Uterus (tissue), 4 donors: ENCODE measurements around the gene KCNH8. TPM values are rescaled to one million over a fixed set of nuclear protein-coding genes. Genes with fewer than 3 reads are reported as not detected.

Source experiments
- DNase-seq, 2 donors: peaks; one replicate each; pipeline ENCODE4 v3.0.0-alpha.2; 2019 to 2020
- H3K27ac ChIP-seq, 2 donors: fragments of 200-600 bp; sonication (generic); 1 replicate in 1 of 2; 2 replicates in 1 of 2; pipeline ENCODE4 v1.5.1; 2016 to 2018
- H3K27me3 ChIP-seq, 2 donors: fragments of 200-600 bp; sonication (generic); one replicate each; pipeline ENCODE4 v1.5.1; 2018 to 2019; ENCODE audit warnings: control low read depth in 1 of 2
- H3K36me3 ChIP-seq, 2 donors: fragments of 200-600 bp; sonication (generic); one replicate each; pipeline ENCODE4 v1.5.1; 2019; ENCODE audit warnings: control low read depth in 1 of 2
- H3K4me1 ChIP-seq, 2 donors: fragments of 200-600 bp; sonication (generic); one replicate each; pipeline ENCODE4 v1.5.1; 2018 to 2019; ENCODE audit warnings: control low read depth in 1 of 2
- H3K4me3 ChIP-seq, 2 donors: fragments of 200-600 bp; sonication (generic); 1 replicate in 1 of 2; 2 replicates in 1 of 2; pipeline ENCODE4 v1.5.1; 2018 to 2019; ENCODE audit warnings: mild to moderate bottlenecking in 1 of 2
- H3K9me3 ChIP-seq, 2 donors: fragments of 200-600 bp; sonication (generic); one replicate each; pipeline ENCODE4 v1.5.1; 2019; ENCODE audit warnings: control low read depth in 1 of 2
- POLR2A ChIP-seq, 2 donors: fragments of 450-650 bp; IDR thresholded peaks; one replicate each; pipeline ENCODE4 v1.6.1; 2016; ENCODE audit warnings: antibody characterized with exemption in 2 of 2, mild to moderate bottlenecking in 1 of 2, moderate library complexity in 1 of 2
- intact Hi-C: fragments of 100-400 bp; cut with DNase I; formaldehyde crosslinking; loops from one replicate; pipeline ENCODE4 v1.15.1; 2023; ENCODE audit warnings: low total_unique reads
- total RNA-seq, 4 donors: library from RNA; depleted of rRNA in 3 of 4; stranded (reverse); fragments of >200 nt in 3 of 4; gene quantifications; one replicate each; pipeline versions ENCODE4 v1.1.0 to v1.2.4, GENCODE V29; 2014 to 2023
- TF ChIP-seq, protein P1 (sequence below), 4 experiments: fragments of 200-600 bp in 2 of 4; fragments of 450-650 bp in 2 of 4; sonication (generic) in 2 of 4; IDR thresholded peaks; one replicate each; pipeline ENCODE4 v1.5.1; 2016 to 2019; ENCODE audit warnings: antibody characterized with exemption in 4 of 4, mild to moderate bottlenecking in 2 of 4, moderate library complexity in 1 of 4
- donor health status: DM: yes; HTN: yes; CAD: no.

The KCNH8 gene
- total RNA-seq, 4 donors from 2014 or later: 0.26 to 1.5 (median 0.49) TPM; not detected in 1

DNA sequence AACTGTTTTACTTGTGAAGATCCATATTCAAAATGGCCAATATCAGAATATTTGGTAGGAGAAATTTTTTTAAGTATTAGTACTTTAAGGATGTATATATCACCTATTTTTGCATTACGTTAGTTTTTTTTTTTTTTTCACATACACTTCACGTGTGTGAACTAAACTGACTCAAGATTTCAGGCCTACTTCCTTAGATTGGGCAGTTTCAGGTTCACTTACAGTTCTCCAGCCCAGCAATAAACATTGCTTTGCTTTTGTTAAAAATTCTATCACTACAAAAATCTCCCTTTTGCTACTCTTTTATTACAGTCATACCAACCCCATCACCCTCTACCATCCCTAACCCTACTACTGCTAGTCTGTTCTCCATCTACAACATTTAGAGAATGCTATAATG, 183.6 kb downstream of the KCNH8 start:
- intact Hi-C loops: no loop called here
- no peak overlapping the region for H3K27ac ChIP-seq
- DNase-seq: no peak
- no peaks in the 10 kb centered on the region for H3K27me3 ChIP-seq
- H3K36me3 ChIP-seq: no peaks in the 10 kb centered on the region
- TF ChIP-seq, protein P1, sequence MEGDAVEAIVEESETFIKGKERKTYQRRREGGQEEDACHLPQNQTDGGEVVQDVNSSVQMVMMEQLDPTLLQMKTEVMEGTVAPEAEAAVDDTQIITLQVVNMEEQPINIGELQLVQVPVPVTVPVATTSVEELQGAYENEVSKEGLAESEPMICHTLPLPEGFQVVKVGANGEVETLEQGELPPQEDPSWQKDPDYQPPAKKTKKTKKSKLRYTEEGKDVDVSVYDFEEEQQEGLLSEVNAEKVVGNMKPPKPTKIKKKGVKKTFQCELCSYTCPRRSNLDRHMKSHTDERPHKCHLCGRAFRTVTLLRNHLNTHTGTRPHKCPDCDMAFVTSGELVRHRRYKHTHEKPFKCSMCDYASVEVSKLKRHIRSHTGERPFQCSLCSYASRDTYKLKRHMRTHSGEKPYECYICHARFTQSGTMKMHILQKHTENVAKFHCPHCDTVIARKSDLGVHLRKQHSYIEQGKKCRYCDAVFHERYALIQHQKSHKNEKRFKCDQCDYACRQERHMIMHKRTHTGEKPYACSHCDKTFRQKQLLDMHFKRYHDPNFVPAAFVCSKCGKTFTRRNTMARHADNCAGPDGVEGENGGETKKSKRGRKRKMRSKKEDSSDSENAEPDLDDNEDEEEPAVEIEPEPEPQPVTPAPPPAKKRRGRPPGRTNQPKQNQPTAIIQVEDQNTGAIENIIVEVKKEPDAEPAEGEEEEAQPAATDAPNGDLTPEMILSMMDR (IDR thresholded peaks at IDR 0.05): no peak
- TF ChIP-seq POLR2A (IDR thresholded peaks at IDR 0.05): no peak
- H3K4me3 ChIP-seq: no peak overlapping the region
- H3K4me1 ChIP-seq: no peaks in the 10 kb centered on the region
- no peaks in the 10 kb centered on the region for H3K9me3 ChIP-seq

DNA sequence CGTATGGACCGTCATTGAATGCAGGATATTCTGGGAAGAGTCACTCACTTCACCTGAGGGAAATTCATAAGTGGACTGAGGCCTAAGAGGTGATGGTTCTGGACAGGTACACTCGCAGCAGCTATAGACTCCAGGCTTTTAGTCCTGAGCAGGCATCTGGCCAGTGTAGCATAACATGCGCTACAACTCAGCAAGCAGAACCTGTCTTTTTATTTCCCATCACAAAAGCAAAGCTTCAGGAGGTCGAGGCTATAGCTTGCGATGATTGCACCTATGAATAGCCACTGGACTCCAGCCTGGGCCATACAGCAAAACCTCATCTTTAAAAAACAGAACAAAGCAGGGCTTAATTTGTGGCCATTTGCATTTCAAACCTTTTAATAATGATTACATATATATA, 185.8 kb downstream of the KCNH8 start:
- intact Hi-C loops: no loop called here
- no peak for TF ChIP-seq POLR2A (IDR thresholded peaks at IDR 0.05)
- TF ChIP-seq, protein P1 (IDR thresholded peaks at IDR 0.05): no peak
- H3K4me1 ChIP-seq: no peaks in the 10 kb centered on the region

DNA sequence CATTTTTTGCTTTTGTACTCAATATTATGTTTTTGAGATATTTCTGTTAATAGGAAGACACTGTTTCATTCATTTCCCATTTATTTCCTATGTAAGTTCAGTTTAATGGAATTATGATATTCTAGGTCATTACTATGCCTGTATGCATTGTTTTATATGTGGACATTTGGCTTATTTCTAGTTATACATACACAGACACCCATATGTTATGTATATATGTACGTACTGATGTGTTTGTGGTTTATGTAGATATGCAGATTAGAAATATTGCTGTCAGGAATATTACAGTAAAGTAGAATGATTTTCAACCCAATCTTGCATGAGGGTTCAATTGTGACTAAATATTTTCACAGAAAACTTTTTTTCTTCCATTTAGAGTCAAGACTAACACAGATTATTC, 190.5 kb downstream of the KCNH8 start:
- H3K27me3 ChIP-seq: no peaks in the 10 kb centered on the region
- intact Hi-C loops: no loop called here
- no peak overlapping the region for H3K4me3 ChIP-seq
- H3K9me3 ChIP-seq: no peaks in the 10 kb centered on the region
- no peak for DNase-seq
- no peak for TF ChIP-seq POLR2A (IDR thresholded peaks at IDR 0.05)
- TF ChIP-seq, protein P1 (IDR thresholded peaks at IDR 0.05): no peak
- no peaks in the 10 kb centered on the region for H3K4me1 ChIP-seq
- H3K36me3 ChIP-seq: no peaks in the 10 kb centered on the region
- H3K27ac ChIP-seq: no peak overlapping the region

More for the DNA sequence above, 185.8 kb downstream of the KCNH8 start:
- Histone ChIP-seq H3K4me3 (no peak overlapping the region), H3K9me3 (no peaks in the 10 kb centered on the region), H3K27me3 (no peaks in the 10 kb centered on the region), H3K27ac (no peak overlapping the region), H3K36me3 (no peaks in the 10 kb centered on the region)
- no peak for DNase-seq

DNA sequence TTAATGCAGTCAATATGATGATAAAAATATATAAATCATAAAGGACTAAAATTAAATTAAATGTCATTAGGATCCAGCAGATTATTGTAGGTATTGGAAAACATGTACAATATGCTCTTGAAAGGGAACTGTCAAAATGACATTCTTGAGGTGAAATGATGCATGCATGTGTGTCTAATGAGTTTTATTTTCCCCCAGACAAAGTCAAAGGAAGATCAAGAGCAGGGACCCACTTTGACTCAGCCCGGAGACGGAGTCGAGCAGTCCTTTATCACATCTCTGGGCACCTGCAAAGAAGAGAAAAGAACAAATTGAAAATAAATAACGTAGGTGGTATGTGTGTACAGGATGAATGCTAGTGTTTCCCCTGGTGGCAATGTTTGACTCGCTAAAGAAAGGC, 194.1 kb downstream of the KCNH8 start:
- no peaks in the 10 kb centered on the region for H3K27me3 ChIP-seq
- TF ChIP-seq, protein P1 (IDR thresholded peaks at IDR 0.05): no peak
- no peak for TF ChIP-seq POLR2A (IDR thresholded peaks at IDR 0.05)
- H3K4me3 ChIP-seq: no peak overlapping the region
- no peak for DNase-seq
- H3K36me3 ChIP-seq: no peaks in the 10 kb centered on the region
- no peaks in the 10 kb centered on the region for H3K4me1 ChIP-seq
- H3K27ac ChIP-seq: no peak overlapping the region
- intact Hi-C loops: no loop called here
- no peaks in the 10 kb centered on the region for H3K9me3 ChIP-seq

DNA sequence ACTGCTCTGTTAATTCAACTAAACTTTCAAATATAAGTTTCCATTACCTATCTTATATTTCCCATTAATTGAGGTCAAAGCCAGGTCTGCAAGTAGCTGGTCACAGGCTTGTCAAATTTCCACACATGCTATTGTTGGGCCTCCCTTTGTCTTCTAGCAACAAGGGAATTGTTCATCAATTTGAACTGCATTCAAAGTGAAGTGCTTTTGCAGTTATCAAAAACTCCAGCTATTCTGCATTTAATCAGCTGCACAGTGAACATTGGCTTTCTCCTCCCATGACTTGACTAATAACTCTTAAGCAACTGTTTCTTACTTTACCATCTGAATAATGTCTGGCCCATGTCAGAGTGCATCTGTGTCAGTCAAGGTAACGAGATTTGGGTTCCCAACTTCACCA, 198.4 kb downstream of the KCNH8 start:
- TF ChIP-seq, protein P1 (IDR thresholded peaks at IDR 0.05): no peak
- TF ChIP-seq POLR2A (IDR thresholded peaks at IDR 0.05): no peak
- Histone ChIP-seq H3K27me3 (no peaks in the 10 kb centered on the region), H3K4me1 (no peaks in the 10 kb centered on the region), H3K4me3 (no peak overlapping the region), H3K36me3 (no peaks in the 10 kb centered on the region), H3K27ac (no peak overlapping the region), H3K9me3 (no peaks in the 10 kb centered on the region)
- no peak for DNase-seq
- intact Hi-C loops: no loop called here
